ENCODE results near the gene PLD5.

PLD5 gene

DNA sequence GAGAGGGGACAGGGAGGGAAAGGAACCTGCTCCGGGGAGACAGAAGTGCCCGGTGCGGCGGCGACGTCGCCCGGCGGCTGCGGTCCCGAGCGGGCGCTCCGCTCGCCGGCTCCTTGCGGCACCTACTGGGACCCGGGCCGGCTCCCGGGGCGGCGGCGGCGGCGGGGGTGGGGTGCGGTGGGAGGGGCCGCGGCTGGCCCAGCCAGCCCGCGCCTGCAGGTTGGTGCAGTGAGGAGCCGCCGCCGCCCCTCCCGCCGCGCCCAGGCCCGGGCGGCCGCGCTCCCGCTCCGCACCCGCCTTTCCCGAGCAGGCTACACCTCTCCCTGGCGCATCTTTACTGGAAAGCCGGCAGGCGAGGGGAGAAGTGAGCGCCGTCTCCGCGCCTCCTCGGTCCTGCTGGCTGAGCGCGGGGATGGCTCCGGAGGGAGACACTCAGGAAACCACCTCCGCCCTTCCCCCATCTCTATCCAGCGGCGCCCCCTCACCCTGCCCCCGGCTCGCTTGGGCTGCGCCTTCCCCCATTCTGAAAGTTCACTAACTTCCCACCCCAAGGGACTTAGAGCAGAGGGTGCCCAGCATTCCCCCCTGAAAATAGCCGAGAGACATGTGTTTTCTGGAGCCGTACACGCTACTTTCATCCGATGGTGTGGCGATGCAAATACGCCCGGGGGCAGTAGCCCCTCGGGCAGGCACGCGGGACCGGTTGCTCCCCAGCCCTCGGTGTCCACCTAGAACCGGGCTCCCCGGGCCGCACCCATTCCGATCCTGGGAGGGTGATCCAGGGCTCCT lies at the start of gene PLD5:
PLD5 (minus strand) TSS at position 127 of the 789 bp plus-strand sequence.
- DNase-seq = no peak

DNA sequence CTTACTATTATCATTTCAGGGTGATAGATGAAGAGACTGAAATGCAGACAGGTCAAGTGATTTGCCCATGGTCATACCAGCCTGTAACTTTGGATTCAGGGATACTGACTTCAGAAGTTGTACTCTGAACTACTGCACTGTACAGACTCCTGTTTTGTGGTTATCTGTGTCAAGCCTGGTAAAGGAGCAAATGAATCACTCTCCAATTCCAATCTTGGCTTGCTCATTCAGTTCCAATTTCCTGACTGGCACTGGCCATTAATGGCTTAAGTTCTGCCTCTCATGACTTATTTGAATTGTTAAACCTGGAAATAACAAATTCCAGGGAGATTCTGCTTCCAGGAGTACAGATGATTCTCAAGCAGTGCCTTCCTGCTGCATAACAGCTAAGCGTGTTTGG lies 45.4 kb upstream of the PLD5 start:
- no peak for DNase-seq

DNA sequence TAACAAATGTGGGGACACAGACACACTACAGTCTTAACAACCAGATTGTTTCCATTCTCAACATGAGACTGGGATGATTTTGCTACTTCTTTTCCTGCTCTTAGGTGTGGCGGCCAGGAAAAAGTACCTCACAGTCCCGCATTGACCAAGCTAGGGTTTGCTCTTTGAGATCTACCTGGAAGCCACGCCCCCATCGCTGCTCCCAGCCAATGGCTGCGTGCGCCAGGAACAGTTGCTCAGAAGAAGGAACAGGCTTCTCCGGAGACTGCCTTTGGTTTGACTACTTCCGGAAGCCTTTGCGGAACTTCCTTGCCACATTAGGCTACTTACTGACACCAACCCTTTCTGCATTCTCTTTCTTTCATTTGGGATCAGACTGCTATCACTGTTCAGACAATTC lies 44.2 kb upstream of the PLD5 start:
- no peak for DNase-seq

DNA sequence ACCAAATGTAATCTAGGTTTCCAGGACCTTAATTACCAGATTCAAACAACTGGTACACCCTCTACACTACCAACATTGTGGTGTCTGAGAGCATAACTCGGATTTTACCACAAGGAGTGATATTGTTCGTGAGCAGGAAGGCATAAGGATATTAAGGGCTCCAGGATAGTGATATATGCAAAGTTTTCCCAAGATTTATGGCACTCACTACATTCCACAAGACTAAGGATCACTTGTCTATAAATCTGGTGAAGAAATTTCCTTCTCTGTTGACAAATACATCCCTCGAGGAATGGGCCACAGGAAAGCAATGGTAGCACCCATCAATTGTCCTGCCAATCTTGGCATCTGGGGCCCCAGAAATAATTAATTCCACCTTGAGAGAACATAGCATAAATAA lies 43.1 kb upstream of the PLD5 start:
- DNase-seq = no peak

DNA sequence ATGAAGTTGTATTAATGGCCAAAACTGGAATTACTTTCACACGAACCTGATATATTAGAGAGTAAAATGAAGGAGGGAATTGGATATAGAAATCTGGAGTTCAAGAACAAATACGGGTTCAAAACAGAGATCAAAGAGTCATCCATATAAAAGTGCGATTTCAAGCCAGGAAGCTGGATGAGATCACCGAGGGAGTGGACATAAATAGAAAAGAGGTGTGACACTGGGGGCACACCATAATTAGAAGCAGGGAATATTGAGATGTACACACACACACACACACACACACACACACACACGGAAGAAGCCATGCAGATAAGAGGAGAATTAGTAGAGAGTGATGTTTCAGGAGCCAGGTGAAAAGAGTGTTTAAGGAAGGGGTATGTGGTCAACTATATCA lies 32.3 kb upstream of the PLD5 start:
- no peak for DNase-seq

DNA sequence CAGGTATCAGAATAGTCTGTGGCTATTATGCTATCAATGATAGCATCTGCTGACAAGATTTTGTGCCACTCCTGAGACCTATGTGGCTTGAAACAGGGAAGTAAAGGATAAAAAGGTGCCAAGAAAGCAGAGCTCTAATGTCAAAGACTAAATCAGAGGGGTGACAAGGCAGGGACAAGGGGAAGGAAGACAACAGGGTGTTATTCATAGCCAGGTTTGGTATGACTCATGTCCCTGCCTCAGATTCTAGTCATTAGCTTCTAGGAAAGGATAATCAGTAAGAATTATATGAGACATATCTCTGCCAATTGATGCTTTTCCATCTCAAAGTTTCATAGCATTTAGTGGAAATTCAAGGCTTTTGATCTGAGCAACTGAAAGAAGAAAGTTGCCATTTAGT lies 31.8 kb upstream of the PLD5 start:
- no peak for DNase-seq

DNA sequence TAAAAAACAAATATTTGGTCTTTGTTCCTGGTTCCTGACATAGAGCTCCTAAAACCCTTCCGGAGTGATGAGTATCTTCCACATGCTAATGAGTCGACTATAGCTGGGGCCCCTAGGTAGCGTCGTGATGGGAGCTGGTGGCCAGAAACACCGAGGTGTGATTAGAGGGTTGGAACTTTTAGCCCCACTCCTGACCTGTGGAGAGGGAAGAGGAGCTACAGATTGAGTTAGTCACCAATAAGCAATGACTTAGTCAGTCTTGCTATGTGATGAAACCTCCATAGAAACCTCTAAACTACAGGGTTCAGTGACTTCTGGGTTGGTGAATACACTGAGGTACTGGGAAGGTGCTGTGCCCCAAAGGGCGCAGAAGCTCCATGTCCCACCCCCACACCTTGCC lies 30.1 kb upstream of the PLD5 start:
- DNase-seq = no peak

DNA sequence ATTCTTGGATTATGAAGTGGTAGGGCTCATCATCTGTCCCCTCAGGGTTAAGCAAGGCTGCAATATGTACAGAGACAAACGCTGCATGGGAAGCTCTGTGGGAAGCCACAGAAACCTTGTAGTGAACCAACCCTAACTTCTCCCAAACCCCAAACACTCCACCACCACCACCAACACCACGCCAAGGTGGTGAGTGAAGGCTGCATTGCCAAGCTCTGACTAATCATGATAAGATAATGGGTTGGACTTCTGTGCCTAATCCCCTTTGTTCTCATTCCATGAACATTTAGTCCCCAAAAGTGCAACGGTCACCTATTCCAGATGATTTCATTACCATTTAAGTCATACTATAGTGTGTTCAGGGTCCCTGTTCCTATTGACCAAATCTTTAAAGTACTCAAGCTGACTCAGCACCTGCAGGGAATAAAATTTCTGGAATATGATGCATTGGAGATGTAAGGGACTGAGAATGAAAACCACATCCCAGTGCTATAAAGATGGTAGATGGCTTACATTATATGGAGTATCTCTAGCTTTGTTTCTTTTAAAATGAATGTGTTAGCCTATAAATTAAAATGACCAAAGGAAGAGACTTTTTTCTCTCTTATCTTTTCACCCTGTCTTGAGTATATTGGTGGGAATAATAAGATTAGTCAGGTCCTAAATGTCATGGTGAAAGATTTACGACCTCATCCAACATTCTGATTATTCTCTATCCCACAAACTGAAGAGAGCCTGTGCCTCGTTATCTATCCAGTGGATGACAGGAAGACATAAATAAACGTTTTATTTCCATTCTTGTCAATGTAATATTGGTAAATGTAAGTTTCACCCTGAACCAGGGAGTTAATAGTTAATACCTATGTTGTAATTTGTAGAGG lies 22.6 kb upstream of the PLD5 start:
- no peak for DNase-seq

DNA sequence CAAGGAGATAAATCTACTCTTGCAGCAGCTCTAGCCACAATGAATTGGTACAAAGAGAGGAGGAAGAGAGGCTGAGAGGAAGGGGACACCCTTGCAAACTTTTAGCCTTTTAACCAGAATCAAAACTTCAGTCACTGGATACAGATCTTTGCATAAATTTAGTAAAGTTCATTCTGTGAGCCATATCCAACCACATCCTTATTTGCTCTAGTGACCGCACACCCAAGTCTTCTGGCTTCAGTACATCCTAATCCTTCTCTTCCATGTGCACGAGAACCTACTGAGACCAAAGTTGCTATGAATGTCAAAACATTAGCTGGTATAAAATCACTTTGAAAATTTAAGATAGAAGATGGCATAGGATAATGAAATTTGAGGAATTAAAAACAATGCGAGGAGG lies 21.9 kb upstream of the PLD5 start:
- DNase-seq = no peak

DNA sequence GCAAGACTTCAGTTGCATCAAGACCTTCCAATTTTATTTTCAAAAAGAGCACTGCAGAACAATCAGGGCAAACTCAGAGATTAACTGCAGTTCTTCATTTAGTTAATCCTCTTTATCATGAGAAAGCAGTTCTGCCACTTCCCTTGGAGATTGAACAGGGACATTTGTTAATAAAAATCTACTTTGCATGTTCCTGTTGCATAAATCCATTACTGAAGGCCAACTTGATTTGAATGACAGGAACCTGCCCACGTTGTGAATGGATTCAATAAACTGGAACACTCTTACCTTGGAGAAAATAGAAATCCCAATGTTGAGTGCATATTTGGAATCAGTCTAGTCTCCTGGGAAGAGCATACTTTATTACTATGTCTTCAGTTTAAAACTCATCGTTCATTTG lies 19.6 kb upstream of the PLD5 start:
- no peak for DNase-seq

DNA sequence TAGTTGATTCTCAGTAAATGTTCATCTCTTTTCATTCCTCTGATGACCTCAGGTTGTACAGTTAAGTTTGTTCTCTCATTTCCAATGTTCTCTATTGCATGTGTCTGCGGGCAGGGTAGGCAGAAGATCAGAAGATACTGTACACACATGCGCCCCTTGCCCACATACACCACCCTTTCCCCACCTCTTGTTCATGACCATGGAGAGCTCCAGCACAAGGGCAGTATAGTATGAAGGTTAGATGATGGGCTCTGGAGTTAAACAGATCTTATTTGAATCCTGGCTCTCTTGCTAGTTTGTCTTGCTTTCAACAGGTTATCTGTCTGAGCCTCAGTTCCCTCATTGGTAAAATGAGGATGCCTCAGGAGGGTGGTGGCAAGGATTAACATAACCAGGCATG lies 17.8 kb upstream of the PLD5 start:
- no peak for DNase-seq

DNA sequence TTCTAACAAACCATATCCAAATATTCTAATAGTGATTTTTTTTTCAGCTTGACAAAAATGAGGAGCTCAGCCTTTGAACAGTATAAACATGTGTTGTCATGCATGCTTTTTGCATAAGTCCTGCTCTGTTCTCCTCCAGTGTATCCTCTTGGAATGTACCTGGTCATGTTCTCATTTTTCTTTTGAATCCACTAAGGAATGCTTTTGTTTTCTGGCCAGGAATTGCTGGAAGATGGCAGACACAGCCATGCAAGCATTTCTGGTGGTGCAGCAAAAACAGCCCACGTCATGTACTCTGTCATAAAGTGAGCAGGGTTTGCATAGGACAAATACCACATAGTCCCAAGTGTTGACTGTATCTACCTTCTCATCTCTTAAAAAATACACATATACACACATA lies 11.5 kb upstream of the PLD5 start:
- DNase-seq = no peak

DNA sequence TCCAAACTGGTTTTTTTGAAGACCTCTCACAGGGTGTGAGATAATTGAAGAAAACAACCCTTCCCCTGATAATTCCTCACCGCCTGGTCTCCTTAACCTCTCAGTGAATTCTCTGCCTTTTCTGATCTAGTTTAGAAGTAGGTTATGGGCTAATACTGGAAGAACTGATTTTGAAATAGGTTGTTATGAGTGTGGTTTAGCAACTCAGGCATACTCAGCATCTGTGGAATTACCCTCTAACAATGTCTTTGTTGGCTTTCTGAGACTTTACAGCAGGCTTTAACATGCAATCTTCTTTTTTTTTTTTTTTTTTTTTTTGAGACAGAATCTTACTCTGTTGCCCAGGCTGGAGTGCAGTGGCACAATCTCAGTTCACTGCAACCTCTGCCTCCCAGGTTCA lies 10.3 kb upstream of the PLD5 start:
- no peak for DNase-seq

DNA sequence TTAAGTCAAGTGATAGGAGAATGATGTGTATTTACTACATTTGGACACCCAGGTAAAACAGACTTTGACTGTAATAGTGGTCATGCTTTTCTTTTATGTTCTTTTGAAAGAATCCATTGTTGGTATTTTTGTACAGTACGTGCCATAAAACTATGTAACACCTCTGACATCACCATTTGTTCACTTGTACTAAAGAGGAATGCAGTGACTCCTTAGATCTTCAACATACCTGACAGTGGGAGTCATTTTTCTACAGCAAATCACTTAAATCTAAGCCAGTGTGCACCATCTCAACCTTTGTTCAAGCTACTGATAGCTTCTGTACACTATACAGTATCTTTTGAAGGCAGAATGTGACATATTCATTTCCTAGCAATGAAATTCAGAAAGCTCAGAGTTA lies 6.3 kb upstream of the PLD5 start:
- no peak for DNase-seq

DNA sequence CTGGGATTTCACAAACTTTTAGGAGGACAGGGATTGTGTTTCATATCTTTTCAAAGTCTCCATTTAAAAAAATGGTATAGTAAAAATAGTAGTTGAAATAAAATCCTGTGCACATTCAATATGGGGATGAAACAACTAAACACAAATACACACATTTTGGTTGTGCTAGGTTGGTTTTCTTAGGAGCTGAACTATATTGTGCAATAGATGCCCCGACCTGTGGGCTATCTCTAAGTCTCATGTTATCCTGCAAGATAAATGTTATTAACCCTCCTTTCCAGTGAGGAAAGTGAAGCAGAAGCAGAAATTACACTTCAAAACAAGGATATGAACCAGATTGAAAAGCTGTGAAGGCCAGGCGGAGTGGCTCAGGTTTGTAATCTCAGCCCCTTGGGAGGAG lies 1.3 kb upstream of the PLD5 start:
- DNase-seq = no peak

DNA sequence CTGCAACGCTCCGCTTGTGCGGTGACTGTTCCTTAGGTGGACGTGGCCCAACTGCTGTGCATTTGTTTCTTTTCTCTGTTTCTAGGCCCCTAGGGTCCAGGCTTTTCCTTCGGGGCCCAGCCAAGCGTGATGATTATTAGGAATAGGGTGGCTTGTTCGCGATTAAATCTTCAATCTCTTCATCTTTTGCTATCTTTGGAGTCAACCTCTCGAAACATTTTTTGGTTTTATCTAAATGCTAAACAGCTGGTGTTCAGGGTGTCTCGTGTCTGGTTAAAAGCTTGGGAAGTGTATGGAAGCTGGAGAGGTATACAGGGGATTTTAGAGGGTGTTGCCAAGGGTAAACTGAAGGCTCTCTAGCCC lies 844 bp upstream of the PLD5 start:
- DNase-seq = no peak

DNA sequence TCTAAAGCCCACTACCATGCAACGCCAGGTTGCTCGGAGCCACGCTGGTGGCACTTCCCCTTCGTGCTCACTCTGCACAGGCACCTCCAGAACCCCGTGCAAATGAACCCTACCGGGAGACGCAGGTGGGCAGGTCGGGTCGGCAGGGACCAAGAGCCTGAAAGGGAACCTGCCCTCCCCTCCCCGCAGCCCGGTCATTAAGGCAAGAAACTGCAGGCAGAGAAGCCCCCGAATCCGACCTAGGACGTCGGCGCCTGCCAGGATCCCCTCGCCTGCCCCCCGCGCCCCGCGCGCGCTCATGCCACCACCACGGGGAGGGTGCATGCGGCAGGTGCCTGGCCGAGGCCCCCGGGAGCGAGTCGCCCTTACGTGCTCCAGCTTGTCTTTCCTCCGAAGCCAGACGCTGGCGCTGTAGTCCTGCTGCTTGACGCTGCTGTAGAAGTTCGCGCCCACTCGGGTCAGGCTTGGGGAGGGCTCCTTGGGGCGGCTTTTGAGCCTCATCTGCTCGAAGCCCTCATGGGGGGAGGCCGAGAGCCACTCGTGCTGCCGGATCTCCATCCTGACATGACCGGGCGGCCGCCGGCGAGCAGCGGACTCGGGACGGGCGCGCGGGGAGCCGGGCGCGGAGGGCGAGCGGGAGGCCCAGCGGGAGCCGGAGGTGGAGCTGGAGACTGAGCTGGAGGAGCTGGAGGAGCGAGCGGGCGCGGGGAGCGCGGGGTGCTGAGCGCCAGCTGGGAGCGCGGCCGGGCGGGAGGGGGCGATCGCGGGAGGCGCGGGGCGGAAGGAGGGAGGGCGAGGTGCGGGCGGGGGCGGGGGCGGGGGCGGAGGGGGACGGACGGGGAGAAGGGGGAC lies 552 bp downstream of the PLD5 start:
- DNase-seq = no peak

DNA sequence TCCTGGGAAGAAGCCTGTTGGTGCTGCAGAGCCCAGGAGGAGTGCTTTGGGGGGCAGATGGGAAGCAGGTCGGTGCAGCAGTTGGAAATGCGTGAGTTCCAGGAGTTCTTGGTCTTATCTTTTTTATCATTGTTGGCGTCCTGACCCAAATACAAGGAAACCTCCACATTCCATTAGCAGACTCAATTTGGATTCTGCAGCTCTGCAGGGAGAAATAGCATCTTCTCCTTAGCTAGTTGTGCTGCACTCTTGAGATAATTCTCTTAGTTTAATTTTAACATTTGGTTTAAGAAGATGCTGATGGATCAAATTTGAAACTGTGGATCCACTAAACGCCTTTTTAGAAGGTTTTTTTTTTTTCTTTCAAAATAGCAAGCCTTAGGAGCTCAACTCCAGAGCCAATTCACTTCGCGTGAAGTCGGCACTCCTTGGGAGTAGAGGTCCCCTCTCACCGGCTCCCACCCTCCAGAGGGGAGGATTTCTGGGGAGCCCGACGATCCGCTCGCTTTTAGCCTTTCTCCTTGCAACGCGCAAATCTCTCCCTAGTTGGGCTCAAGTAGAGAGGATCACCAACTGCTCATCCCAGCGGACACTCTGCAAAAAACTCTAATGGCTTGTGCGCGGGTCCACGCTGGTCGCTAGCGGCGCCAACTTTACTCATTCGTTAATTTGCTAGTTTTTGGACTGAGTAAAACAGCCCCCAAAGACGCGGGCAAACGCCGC lies 1.3 kb downstream of the PLD5 start:
- no peak for DNase-seq

DNA sequence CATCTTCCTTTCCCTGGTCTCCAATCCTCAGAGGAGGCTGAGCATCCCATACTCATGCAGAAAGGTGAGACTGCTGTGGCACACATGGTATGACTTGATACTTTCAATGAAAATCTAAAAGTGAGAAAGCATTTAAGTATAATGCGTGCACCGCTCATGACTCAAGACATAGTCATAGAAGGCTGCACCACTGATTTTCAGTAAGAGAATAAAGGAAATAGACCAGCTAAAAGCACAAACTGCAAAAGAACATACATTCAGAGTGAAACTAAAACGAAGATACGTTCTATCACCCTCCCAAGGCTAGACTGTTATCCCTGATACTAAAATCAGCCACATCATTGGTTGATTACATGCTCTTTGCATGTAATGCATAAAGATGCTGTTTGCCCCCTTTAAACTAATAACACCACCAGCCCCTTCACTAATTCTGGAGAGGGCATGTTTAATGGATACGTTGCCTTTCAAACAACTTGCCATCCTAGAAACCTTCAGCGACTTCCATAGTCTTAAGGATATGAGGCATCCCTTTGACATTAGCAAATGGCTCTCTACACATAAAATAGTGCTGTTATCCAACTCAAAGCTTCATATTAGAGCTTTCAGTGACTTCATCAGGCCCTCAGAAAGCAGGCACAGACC lies 2.1 kb downstream of the PLD5 start:
- DNase-seq = no peak

DNA sequence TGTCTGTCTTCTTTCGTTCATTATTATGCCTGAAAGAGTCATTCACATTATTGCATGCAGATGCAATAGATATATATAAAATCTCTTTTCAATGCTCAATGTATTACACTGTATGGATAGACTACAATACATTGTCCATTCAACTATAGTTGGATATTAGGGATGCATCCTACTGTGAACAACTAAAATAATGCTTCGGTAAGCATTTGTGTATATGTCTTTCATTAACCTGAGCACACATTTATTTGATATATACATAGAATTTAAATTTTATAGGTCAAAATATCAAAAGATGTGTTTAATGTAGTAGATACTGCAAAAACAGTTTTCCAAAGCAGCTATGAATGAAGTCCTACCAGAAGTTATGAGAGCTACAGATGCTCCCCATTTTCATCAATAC lies 8.9 kb downstream of the PLD5 start:
- DNase-seq = no peak

DNA sequence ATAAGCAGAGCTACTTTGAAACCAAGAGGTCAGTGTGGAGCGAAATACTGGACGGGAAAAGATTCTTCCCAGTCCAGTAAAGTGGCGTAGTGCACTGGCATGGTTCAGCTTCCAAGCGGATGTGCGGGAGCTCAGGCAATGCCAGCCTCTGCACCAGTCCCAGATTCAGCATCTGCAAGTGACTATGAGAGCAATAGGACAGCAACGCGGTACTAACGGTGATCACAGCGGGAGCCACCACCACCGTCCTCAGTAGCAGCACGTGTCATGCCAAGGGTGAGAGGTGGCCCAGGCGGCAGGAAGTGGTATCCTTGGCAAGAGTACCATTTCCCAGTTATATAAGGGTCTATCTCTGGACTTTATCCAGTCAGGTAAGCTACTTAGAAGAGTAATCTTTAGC lies 17.8 kb downstream of the PLD5 start:
- DNase-seq = no peak

DNA sequence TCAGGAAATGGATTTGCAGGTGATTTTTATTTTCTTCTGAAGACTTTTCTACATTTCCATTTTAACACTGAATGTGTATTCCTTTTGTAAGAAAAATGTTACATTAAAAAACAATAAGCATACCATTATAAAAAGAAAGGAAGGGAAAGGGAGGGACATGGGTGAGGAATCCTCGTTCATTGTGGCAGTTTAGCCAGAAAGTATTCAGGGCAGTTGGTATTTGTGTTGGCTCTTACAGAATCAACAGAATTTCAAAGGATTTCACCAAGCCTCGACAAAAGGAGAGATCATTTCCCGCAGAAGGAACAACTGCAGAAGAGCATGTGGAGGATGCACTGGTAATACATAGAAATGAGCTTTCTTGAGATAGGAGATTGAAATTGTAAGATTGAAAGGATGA lies 35.0 kb downstream of the PLD5 start:
- DNase-seq = no peak

Measured in activated naive CD4-positive, alpha-beta T cell treated with anti-CD3 and anti-CD28 coated beads, Interleukin-2, amount 50 U/mL, for 16 hours (primary cell).